HG03469 (cell line): ENCODE measurements around the gene GALNT9.

ENCODE experiments used
- ATAC-seq: cut with Tn5 transposase; IDR thresholded peaks from one replicate; pipeline ENCODE4 v1.9.1; 2021; ENCODE audit warnings: mild to moderate bottlenecking, moderate library complexity, moderate number of reproducible peaks; ENCODE audit not compliant: unreplicated experiment

GALNT9 gene

DNA sequence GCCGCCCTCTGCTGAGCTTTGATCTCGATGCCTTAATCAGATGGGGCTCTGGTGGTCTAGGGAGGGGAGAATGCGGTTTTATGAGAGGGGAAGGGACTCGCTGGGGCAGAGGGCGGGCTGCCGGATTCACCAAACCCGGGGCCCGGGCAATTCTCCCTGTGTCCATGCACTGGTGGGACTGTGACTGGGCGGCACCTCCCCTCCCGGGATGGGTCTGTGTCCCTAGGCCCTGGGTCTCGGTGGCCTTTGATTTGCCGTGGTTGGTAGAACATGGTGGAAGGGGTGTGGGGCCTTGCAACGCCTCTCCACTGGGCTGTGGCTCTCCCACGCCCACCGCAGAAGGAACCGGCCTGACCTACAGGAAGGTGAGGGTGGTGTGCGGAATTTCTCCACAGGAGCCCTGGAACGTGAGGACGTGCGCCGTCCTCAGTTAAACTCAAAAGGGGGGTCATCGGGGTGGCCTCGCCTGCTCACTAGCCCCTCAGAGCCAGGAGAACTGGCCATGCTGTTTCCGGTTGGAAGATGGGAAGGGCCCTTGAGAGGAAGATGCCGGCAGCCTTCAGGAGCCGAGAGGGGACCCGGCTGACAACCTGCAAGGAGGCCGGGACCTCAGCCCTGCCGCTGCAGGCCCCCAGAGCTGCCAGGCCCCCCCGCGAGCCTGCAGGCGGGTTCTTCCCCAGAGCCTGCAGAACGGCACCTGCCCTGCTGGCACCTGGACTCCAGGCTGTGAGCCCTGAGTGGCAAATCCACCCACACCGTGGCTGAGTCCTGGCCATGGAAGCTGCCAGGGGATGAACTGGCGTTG, 141.5 kb downstream of the GALNT9 start:
- ATAC-seq = no peak

DNA sequence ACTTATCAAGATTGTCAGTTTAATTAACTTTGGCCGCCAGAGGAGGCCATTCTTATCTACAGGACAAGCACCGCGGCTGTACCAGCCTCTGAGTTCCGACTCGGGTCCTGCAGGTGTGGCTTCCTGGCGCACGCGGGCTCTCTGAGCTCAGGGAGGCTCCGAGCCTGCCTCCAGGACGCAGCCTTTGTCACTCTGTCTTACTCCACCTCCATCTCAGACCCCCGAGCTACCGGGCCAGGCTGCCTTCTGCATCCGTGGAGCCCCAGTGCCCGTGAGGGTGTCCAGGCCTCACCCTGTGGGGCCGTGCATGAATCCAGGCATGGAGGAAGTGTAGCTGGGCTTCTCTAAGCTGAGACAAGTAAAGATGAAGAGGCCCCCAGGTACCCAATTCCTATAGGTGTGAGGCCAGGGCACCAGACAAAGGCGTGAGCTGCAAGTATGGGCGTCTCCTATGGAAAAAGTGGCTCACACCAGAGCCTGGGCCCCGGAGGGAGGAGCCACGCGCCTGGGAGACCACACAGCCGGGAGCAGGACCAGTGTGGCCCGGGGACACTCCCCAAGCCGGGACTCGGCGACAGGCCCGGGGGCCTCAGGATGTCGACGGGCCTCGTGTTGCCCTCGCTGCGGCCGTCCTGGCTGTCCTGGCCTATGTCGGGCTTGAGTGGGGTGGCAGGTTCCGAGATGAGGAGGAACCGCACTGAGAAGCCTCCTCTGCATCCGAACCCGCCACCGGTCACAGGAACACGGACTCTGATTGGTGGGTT, 142.3 kb downstream of the GALNT9 start:
- ATAC-seq = no peak

DNA sequence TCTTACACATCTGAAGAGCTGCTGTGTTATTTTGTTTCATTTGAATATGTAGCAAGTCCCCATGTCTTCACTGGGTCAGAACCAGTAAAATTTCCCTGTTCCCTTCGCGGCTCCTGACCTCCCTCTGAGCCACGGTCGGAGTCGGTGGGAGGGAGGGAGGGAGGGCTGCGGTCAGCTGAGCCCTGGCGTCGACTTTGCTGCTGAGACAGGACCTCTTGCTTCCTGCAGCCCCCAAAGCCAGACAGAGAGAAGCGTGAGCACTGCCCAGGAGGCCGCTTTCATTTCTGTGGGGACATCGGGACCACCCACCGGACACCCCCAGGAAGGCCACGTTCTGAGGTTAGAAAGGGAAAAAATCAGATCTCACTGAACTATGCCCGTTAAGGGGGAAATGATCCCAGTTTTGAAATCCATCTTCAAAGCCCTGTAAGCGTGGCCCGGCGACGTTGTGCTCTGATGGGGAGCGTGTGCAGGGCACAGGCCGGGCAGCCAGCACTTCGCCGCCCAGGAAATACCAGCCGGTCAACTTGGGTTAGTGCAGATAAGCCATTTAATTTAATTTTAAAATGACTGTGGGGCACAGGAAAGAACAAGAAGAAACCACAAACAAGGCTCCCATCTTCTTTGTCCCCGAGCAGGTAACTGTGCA, 143.1 kb downstream of the GALNT9 start:
- ATAC-seq = no peak

DNA sequence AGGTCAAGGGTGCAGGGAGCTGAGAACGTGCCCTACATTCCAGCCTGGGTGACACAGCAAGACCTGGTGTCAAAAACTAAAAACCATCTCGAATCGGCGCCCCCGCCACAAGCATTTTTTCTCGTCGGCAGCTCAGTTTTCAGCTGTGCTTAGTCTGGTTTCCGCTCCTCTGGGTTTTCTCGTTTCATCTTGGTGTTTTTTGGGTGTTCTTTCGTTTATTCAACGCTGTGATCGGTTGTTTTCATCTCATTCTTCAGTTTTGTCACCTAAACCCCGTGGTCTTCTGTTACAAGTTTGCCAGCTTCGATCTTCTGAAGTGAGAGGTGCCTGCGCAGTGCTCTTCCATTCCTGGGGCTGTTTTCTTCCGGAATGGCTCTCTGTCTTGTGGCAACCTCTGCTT, 143.7 kb downstream of the GALNT9 start:
- ATAC-seq = no peak

DNA sequence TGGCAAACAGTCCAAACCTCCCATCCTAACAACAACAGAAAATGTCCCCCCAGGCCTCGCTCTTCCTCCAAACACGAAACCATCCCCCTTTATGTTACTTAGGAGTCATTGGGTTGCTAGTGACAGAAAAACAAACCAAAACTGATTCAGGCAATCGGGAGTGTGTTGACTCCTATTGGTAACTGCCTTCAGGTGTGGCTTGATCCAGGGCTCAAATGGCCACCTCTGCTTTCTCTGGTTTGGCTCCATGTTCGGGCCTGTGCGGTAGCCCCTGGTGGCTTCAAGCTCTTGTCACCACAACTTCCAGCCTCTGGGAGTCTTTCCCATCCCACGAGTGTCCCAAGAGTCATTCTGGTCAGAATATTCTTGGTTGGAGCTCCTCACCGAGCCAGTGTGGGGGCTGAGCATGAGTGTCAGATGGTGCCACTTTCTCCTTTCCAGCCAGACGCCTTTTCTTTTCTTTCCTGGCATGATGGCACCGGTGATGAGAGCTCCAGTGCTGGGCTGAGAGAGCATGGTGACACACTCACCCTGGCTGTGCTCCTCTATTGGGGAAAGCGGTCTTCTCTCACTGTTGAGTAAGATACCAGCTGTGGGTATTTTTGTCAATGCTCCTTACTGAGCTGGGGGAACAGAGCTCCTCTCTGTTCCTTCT, 146.6 kb downstream of the GALNT9 start:
- ATAC-seq = no peak

DNA sequence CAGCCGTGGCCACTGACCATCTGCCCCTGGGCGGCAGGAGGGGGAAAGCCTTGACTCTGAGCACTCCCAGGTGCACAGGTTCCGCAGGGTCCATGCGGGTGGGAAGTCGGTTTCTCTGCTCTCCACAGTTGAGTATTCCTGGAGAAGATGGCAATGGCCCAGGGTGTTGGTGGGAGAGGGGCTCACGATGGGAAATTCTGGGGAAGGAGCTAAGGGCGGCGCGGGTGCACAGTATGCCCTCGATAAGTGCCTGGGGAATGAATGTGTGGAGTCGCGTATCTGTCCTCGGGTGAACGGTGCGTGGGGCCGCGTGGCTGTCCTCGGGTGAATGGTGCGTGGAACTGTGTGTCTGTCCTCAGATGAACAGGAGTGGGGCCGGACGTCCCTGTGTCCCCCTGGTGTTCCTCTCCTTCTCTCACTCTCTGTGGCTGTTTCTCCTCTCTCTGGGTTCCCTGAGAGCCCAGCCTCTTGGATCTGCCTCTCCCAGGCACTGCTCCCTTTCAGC, 147.1 kb downstream of the GALNT9 start:
- no peak for ATAC-seq

DNA sequence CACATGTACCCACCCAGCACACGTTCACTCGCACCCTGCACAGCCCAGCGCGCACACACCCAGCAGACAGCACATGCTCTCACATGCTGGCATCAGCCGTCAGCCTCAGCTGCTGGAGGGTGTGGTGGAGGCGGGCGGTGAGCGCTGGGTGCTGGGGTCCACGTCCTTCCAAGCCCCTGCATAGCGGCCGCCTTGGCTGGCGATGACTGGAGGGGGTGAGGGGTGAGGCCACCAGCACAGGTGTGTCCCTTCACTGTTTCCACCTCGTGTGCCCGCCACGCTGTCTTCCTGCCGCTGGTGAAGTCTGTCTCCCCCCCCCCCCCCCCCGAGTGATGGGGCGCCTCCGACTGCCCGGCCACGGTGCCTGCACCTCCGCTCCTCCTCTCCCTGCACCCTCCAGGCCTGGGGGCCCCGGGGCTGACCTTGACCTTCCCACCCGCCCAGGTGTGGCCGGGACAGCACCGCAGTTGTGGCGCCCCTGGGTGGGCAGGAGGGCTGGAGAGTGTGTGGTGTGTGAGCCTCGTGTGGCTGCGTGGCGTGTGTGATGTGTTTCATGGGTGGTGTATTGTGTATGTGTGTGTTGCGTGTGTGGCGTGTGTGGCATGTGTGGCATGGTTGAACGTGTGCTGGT, 147.7 kb downstream of the GALNT9 start:
- ATAC-seq = no peak

DNA sequence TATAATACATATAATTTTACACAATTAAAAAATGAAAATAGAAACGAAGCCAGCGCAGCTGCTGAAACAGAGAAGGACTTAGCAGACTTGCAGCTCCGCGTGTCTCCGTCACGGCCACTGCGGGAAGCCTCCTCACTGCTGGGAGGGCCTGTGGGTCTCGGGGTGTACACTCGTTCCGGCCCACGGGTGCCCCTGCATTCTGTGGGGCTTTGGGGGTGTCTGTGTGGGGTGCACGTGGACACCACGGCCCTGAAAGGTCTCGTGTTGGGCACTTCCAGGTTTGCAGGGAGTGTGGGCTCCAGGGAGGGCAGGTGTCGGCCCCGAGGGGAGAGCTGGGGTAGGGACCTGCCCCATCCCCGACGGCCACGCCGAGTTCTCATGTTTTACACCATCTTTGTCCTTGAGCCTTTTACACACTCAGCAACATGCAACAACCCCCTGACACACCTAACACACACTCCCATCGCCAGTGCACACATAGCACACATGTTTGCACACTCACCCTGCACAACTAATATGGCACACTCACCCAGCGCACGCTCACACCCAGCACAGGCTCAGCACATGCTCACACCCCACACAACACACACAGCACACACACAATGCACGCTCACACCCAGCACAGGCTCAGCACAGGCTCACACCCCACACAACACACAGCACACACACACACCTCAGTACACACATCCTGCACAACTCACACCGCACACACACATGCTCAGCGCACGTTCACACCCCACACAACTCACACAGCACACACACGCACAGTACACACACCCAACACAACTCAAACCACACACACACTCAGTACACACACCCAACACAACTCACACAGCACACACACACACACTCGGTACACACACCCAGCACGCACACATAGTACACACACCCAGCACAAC, 148.5 kb downstream of the GALNT9 start:
- no peak for ATAC-seq

DNA sequence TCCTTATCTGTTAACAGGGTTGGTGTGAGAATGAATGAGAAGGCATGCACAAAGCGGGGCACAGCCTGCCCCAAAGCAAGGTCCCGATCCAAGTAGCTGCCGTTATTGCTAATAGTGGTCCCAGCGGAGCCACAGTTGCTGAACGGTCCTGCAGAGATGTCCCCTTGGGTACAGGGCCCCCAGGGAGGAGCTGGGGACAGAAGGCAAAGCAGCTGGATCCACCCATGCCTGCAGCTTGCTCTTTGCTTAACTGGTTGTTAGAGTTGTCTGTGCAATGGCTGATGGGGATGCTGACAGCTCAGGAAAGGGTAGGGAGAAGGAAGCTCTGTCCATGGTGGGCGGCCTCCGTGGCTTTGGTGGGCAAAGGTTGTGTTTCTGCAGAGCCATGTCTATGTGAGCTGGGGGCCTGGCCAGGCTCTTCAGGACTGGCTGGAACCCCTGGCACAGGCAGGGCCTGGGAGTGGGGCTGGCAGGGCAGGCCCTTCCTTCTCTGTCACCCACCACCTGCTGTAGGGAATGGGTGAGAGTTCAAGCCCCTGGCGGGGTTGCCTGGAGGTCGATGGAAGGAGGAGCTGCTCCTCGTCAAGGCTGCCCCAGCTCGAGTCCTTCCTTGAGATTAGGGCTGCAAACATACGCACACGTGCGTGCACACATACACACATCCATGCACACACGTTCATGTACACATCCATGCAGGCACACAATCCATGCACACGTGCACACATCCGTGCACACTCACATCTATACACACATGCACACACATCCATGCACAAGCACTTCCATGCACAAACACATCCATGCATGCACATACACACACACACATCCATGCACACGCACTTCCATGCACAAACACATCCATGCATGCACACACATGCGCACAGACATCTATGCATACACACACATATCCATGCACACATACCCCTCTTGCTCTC, 149.7 kb downstream of the GALNT9 start:
- no peak for ATAC-seq

DNA sequence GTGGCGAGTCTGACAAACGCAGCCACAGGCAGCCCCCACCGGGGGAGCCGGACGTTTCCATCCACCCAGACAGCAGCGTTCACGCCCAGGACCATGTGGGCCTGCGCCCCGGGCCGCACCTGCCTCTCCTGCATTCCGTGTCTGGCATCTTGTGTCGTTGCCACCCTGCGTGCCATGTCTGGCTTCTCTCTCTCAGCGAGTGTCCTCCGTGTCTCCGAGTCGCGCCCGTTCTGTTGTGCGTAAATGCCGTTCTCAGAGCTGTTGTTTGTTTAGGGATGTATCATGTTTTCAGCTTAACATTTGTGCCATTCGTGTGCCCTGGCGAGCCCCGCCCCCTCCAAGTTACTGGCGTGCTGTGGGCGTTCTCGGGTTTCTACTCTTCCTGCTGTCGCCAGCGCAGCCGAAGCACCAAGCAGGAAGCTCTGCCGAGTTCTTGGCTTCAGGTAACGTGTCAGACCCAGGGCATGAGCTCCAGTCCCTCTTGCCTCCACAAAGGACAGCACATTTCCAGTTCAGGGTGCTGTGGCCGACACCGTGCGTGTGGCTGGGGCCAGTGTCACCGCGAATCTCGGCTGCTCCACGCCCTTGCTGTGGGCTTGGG, 150.5 kb downstream of the GALNT9 start:
- no peak for ATAC-seq

DNA sequence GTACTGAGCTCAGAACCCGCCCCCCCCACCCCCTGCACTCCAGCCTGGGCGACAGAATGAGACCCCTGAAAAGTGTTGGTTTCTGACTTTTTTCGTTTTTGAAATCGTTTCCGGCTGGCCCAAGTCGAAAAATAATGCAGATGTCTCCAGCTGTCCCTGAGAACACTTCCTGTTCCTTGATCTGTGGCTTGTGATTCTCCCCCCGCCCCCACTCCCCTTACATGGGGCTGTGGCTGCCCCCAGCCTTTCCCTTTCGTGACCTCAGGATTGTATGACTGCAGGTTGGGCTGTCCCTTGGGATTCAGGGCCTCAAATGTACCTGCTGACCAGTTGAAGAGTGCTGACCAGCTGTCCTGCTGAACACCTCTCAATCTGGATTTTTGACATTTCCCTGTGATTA, 151.1 kb downstream of the GALNT9 start:
- no peak for ATAC-seq

DNA sequence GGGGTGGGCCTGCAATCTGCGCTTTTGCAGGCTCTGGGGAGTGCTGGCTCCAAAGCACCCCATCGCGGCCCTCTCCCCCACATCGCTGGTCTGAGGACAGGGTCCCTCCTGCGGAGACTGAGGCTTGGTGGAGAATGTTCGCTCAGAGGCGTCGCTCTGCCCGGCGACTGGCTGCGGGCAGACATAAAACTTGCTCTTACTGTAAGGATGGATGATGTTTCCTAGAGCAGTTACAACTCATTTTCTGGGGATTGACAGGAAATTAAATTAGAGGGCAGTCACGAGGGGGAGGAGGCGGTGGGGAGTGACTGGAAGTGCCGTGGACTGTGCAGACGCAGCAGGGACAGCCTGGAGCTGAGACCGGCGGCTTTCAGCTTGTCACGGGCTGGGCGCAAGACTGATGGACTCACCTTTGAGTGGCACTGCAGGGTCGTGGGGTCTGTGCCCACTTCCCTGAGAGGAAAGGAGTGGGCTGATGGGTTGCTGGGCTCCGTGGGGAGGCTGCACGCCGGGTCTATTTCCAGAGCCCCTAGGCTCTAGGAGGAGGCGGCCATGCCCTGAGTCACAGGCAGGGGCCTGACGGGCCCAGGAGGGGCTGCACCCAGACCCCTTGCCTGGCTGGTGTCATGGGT, 152.4 kb downstream of the GALNT9 start:
- ATAC-seq = no peak

DNA sequence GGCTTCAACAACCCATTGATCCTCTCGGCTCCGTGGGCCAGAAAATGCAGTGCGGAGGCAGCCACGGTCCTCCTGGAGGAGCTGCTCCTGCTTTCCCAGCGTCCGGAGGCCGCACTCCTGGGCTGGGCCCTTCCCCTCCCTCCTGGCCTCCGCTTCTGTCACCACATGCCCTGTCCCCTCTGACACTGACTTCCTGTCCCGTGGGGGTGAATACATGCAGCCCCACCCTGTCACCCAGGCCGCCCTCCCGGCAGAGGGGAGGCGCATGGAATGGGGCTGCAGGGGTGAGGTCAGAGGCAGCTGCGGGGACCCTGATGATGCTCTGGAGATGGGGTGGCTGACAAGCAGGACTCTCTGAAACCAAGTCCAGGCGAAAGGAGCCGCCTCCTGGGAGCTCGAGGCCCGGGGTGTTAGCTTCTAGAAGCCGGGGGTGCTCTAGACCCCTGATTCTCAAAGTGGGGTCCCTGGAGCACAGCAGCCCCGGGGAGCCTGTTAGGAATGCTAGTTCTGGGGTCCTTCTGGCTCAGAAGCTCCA, 152.9 kb downstream of the GALNT9 start:
- ATAC-seq = no peak

DNA sequence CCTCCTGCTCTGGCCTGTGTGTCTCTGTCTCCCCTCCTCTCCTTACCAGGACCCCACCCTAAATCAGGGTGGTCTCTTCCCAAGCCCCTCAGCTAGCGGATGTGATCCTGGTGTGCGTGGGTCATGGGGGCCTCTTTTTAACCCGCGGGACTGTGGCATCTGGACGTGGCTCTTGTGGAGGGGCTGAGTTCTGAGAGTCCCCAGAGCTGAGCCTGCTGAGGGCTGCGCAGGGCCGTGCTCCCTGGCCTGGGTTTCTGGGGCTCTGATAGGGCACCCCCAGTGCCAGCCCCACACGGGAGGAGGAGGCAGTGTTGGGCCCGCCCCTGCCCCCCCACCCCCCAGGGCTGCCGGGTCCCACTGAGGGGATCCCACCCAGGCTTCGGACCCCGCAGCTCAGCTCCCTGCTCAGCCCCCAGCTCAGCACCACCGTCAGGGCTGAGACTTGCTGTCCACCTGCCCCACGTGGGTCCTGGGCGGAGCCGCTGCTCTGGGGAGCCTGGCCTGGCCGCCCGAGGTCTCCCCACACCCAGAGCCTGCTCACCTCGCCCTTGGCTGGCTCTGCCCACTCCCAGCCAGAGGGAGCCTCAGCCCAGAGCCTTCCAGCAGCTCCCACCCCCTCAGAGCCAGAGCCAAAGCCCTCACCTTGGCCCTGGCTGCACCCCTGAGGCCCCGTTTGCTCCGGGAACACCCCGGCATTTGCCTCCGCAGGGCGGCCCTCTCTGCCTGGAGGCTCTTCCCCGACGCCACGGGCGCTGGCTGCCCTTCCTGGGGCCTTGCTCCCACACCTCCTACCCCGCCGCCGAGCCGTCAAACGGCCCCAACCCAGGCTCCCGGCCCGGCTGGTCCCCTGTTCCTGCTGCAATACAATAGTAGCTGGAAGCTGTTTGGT, 153.6 kb downstream of the GALNT9 start:
- ATAC-seq = no peak

DNA sequence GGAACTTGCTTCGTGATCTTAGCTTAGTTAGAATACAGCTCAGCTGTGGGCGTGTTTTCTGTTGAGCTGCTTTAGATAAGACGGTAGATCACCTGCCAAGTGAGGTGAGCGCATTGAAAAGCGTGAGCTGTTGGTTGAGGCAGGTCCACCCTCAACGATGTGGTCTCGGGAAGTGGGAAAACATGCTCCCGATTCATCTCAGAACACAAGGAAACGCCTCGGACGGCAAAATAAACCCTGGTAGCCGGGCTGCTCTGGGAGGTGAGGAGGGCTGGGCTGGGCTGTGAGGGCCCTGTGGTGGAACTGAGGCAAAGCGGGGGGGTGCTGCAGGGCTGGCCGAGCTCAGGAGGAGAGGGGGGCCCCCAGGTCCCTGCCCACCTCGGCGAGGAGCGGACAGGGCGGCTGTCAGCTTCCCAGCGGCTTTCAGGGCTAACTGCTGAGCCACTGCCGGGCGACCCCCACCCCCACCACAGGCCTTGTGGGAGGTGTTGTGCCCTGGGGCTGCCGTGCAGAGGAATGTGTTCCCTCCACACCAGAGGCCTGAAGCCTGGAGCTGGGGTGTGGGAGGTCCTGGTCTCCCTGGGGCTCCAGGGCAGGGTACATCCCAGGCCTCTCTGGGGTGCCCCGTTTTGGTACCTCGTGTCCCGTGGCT, 154.4 kb downstream of the GALNT9 start:
- no peak for ATAC-seq
